Kidney (tissue), 14 donors: Measurements from ENCODE around the gene TGFB1. TPM values are rescaled to one million over a fixed set of nuclear protein-coding genes. Genes with fewer than 3 reads are reported as not detected.

Experiments
- DNase-seq, 5 donors: peaks; one replicate each; pipeline ENCODE4 v3.0.0-alpha.2; 2013 to 2020
- FAIRE-seq: peaks from 2 replicates; lab custom pipeline; 2012; peaks lifted over from hg19 to GRCh38; lab: Jason Lieb, UNC
- H3K27ac ChIP-seq, 2 donors: one replicate each; pipeline ENCODE4 v1.7.0; 2013; ENCODE audit warnings: low read depth in 2 of 2, low read length in 2 of 2, inconsistent platforms in 1 of 2
- H3K27me3 ChIP-seq: one replicate; pipeline ENCODE4 v1.7.1; 2013; ENCODE audit warnings: low read length, inconsistent platforms; ENCODE audit not compliant: control insufficient read depth, insufficient read depth
- H3K36me3 ChIP-seq, 3 donors: one replicate each; pipeline versions ENCODE4 v1.7.0 to v1.7.1; 2013; ENCODE audit warnings: low read length in 3 of 3, control low read depth in 1 of 3, inconsistent platforms in 1 of 3; ENCODE audit not compliant: insufficient read depth in 3 of 3, control insufficient read depth in 2 of 3
- H3K4me1 ChIP-seq, 3 donors: one replicate each; pipeline versions ENCODE4 v1.7.0 to v1.7.1; 2013; ENCODE audit warnings: low read length in 3 of 3, inconsistent platforms in 1 of 3, low read depth in 1 of 3; ENCODE audit not compliant: control insufficient read depth in 2 of 3, insufficient read depth in 2 of 3
- H3K4me3 ChIP-seq, 3 donors: one replicate each; pipeline versions ENCODE4 v1.7.0 to v1.8.1; 2013; ENCODE audit warnings: low read length in 3 of 3, control low read depth in 1 of 3, inconsistent platforms in 1 of 3
- H3K9ac ChIP-seq, 3 donors: one replicate each; pipeline versions ENCODE4 v1.7.0 to v1.7.1; 2013; ENCODE audit warnings: low read length in 3 of 3, control low read depth in 1 of 3, inconsistent platforms in 1 of 3
- H3K9me3 ChIP-seq, 3 donors: one replicate each; pipeline versions ENCODE4 v1.7.0 to v1.7.1; 2013; ENCODE audit warnings: low read length in 3 of 3, control low read depth in 1 of 3, inconsistent platforms in 1 of 3; ENCODE audit not compliant: control insufficient read depth in 2 of 3, insufficient read depth in 1 of 3
- intact Hi-C: fragments of 100-400 bp; cut with DNase I; formaldehyde crosslinking; loops from one replicate; pipeline ENCODE4 v1.11.1; 2022
- polyA plus RNA-seq: library from polyadenylated mRNA; stranded (reverse); fragments of 350-450 nt; fragmentation: Illumina TruSeq; extraction: RNeasy Lipid Tissue Mini Kit (QIAGEN cat#74804); gene quantifications from one replicate; pipeline ENCODE4 v1.2.3, GENCODE V29; 2014; ENCODE audit warnings: low read depth, low replicate concordance; ENCODE audit not compliant: insufficient read depth
- total RNA-seq: library from RNA; stranded (reverse); fragmentation: NEBNext Ultra II Directional; extraction: Animal tissue kit (Norgen Biotek cat#: 25700); gene quantifications from one replicate; pipeline ENCODE4 v1.2.1, GENCODE V29; 2021
- TF ChIP-seq, protein P1 (sequence below): IDR thresholded peaks from 3 replicates; pipeline ENCODE4 v1.5.1; 2012; ENCODE audit warnings: mild to moderate bottlenecking, moderate library complexity, borderline replicate concordance; ENCODE audit not compliant: insufficient read depth; ENCODE audit errors: extremely low read depth
- donor health status: control.
- donor health status: control.
- donor health status: control.
- donor health status: control.
- donor health status: control.
- donor health status: DM: yes; HTN: yes; CAD: no.
- donor health status: Normal renal cell carcinoma (clear cell type).

The TGFB1 gene
- total and polyA plus RNA-seq, 2 donors from 2014 or later = 19.1 to 48.0 TPM

DNA sequence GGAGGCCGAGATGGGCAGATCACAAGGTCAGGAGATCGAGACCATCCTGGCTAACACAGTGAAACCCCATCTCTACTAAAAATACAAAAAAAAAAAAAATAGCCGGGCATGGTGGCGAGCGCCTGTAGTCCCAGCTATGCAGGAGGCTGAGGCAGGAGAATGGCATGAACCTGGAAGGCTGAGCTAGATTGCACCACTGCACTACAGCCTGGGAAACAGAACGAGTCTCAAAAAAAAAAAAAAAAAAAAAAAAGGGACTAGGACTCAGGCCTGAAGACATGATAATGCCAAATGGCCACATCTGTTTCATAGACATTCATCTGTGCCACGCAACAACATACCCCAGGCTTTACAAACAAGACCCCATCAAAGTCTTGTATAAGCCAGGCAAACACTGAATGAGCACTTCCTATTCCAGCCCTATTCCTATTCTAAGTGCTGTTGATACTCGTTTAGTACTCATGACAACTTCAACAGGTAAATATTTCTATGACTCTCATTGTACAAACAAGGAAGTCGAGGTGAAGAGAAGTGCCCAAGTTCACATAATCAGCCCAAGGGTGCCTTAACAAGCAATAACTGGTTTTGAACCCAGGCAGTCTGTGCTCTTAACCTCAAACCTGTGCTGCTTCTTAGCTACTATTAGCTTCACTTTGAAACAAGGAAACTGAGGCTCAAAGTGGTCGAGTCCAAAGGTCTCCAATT, 8.6 kb upstream of the TGFB1 start:
- no peak for FAIRE-seq
- peaks cover 0 to 13% (median 4%) of the 10 kb centered on the region in 3 donors for H3K4me1 ChIP-seq
- intact Hi-C loops = no loop called here
- H3K9me3 ChIP-seq = no peaks in the 10 kb centered on the region
- no peak overlapping the region for H3K9ac ChIP-seq
- no peak for DNase-seq
- TF ChIP-seq, protein P1, sequence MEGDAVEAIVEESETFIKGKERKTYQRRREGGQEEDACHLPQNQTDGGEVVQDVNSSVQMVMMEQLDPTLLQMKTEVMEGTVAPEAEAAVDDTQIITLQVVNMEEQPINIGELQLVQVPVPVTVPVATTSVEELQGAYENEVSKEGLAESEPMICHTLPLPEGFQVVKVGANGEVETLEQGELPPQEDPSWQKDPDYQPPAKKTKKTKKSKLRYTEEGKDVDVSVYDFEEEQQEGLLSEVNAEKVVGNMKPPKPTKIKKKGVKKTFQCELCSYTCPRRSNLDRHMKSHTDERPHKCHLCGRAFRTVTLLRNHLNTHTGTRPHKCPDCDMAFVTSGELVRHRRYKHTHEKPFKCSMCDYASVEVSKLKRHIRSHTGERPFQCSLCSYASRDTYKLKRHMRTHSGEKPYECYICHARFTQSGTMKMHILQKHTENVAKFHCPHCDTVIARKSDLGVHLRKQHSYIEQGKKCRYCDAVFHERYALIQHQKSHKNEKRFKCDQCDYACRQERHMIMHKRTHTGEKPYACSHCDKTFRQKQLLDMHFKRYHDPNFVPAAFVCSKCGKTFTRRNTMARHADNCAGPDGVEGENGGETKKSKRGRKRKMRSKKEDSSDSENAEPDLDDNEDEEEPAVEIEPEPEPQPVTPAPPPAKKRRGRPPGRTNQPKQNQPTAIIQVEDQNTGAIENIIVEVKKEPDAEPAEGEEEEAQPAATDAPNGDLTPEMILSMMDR = no peak
- H3K4me3 ChIP-seq = no peak overlapping the region
- H3K27ac ChIP-seq = no peak overlapping the region
- no peaks in the 10 kb centered on the region for H3K27me3 ChIP-seq
- no peaks in the 10 kb centered on the region for H3K36me3 ChIP-seq

DNA sequence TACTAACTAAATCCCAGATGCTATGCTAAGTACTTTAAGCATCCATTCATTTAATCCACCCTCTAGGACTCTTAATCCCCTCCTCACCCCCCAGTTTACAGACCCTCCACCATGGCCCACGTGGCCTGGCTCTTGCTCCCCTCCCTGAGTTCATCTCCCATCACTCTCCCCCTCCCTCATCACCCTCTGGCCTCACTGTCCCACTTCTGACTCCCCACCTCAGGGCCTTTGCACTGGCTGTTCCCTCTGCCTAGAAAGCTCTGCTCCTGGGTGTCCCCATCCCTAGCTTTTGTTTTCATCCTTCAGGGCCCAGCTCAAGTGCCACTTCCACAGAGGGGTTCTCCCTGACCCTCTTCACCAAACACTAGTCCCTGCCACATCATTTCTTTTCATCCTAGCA, 6.0 kb upstream of the TGFB1 start:
- no peaks in the 10 kb centered on the region for H3K27me3 ChIP-seq
- no peak overlapping the region for H3K9ac ChIP-seq
- no peaks in the 10 kb centered on the region for H3K36me3 ChIP-seq
- peaks cover 0 to 17% (median under 1%) of the 10 kb centered on the region in 3 donors for H3K4me1 ChIP-seq
- no peak for FAIRE-seq
- H3K9me3 ChIP-seq = no peaks in the 10 kb centered on the region
- TF ChIP-seq, protein P1 = no peak
- intact Hi-C loops = no loop called here
- no peak overlapping the region for H3K27ac ChIP-seq
- no peak overlapping the region for H3K4me3 ChIP-seq
- no peak for DNase-seq

DNA sequence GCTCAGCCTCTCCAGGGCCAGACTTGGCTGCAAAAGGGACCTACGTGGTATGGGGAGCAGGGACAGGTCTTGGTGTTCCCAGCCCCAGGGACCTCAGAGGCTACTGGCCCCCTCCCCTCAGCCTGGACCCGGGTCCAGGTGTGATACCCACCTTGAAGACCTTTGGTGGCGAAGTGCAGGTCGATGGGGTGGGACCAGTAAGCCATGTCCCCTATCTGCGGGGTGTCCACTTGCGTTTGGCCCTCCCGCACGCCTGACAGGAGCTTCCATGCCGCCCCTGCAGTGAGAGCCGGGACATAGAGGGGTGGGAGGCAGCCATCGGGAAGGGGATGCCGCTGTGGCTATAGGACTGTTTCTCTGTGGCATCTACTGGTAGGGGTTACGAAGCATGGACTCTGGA, 4.0 kb upstream of the TGFB1 start:
- DNase-seq (no peak), FAIRE-seq (no peak)
- no peak overlapping the region for H3K4me3 ChIP-seq
- intact Hi-C loops = no loop called here
- H3K27ac ChIP-seq = no peak overlapping the region
- H3K9ac ChIP-seq = no peak overlapping the region
- H3K36me3 ChIP-seq = no peaks in the 10 kb centered on the region
- TF ChIP-seq, protein P1 = no peak
- H3K9me3 ChIP-seq = no peaks in the 10 kb centered on the region
- H3K27me3 ChIP-seq = no peaks in the 10 kb centered on the region
- peaks cover 0 to 18% (median 0%) of the 10 kb centered on the region in 3 donors for H3K4me1 ChIP-seq
